K562 (cell line): ENCODE measurements around the gene EFHC1. TPM values are rescaled to one million over a fixed set of nuclear protein-coding genes. Genes with fewer than 3 reads are reported as not detected.

Experiments
- BHLHE40 ChIP-seq: IDR thresholded peaks from 2 replicates; pipeline ENCODE4 v1.6.1; 2011; ENCODE audit warnings: low read length, improper control_type of control experiment
- DIDO1 ChIP-seq: fragments of 450-650 bp; IDR thresholded peaks from 2 replicates; pipeline ENCODE4 v1.6.1; 2016; ENCODE audit warnings: low read depth, missing biosample characterization, missing genetic modification characterization
- ELK1 ChIP-seq: sonication (generic); formaldehyde crosslinking; IDR thresholded peaks from 2 replicates; pipeline ENCODE4 v1.8.1; 2022; ENCODE audit warnings: missing genetic modification reagents
- FOSL1 ChIP-seq: fragments of 200-800 bp; sonication (Bioruptor generic); conservative IDR thresholded peaks from 2 replicates; pipeline ENCODE4 v1.6.1; 2016; ENCODE audit warnings: missing genetic modification characterization, missing compliant biosample characterization
- FOXJ2 ChIP-seq: fragments of 200-800 bp; sonication (Bioruptor generic); IDR thresholded peaks from 2 replicates; pipeline ENCODE4 v1.6.1; 2016; ENCODE audit warnings: missing genetic modification characterization, missing compliant biosample characterization
- JUN ChIP-seq, 2 experiments: sonication (generic) in 1 of 2; formaldehyde crosslinking in 1 of 2; IDR thresholded peaks; 2 replicates each; pipeline versions ENCODE4 v1.6.1 to v1.8.0; 2012 to 2022; ENCODE audit warnings: borderline replicate concordance in 2 of 2, mild to moderate bottlenecking in 2 of 2, improper control_type of control experiment in 1 of 2, low read depth in 1 of 2, low read length in 1 of 2, missing genetic modification reagents in 1 of 2
- PHF21A ChIP-seq: fragments of 450-650 bp; IDR thresholded peaks from 2 replicates; pipeline ENCODE4 v1.6.1; 2017; ENCODE audit warnings: low read depth, borderline replicate concordance
- PRMT5 ChIP-seq: sonication (generic); formaldehyde crosslinking; IDR thresholded peaks from 2 replicates; pipeline ENCODE4 v1.5.0; 2020; ENCODE audit warnings: missing genetic modification reagents
- SPI1 ChIP-seq: IDR thresholded peaks from 2 replicates; pipeline ENCODE4 v1.6.1; 2011; ENCODE audit warnings: low read depth, low read length, control low read depth, borderline replicate concordance
- ZBTB34 ChIP-seq: fragments of 250-450 bp; sonication (Bioruptor Pico); IDR thresholded peaks from 2 replicates; pipeline ENCODE4 v1.8.0; 2021; ENCODE audit warnings: mild to moderate bottlenecking, moderate library complexity
- ZNF644 ChIP-seq: fragments of 200-800 bp; sonication (Bioruptor generic); IDR thresholded peaks from 2 replicates; pipeline ENCODE4 v1.6.1; 2016; ENCODE audit warnings: low read depth, missing genetic modification characterization, missing compliant biosample characterization
- ZNF699 ChIP-seq: fragments of 250-450 bp; sonication (Bioruptor Pico); IDR thresholded peaks from 2 replicates; pipeline ENCODE4 v1.8.0; 2021; ENCODE audit warnings: mild to moderate bottlenecking, moderate library complexity; ENCODE audit not compliant: insufficient replicate concordance
- ZNF785 ChIP-seq: fragments of 250-450 bp; sonication (Bioruptor Pico); IDR thresholded peaks from 2 replicates; pipeline ENCODE4 v1.4.0; 2020; ENCODE audit warnings: mild to moderate bottlenecking
- polyA plus RNA-seq, 8 experiments: library from polyadenylated mRNA; depleted of rRNA in 4 of 8; stranded (reverse) in 5 of 8; unstranded in 3 of 8; fragments of >200 nt; fragmentation: Nextera tagmentation in 2 of 8; fragmentation: Illumina TruSeq in 1 of 8; extraction: Ambion mirVana in 2 of 8; extraction: Trizol in 1 of 8; gene quantifications; 2 replicates each; pipeline versions ENCODE4 v1.2.1 to v1.2.3, GENCODE V29; 2011 to 2014; ENCODE audit warnings: inconsistent platforms in 1 of 8, missing spikeins in 1 of 8
- total RNA-seq, 7 experiments: library from RNA; depleted of rRNA in 6 of 7; stranded (reverse); fragments of >200 nt in 6 of 7; fragmentation: Illumina TruSeq in 2 of 7; extraction: Trizol in 2 of 7; gene quantifications; 2 replicates each; pipeline versions ENCODE4 v1.2.1 to v1.2.3, GENCODE V29; 2011 to 2021; ENCODE audit warnings: low replicate concordance in 1 of 7

Gene EFHC1
- total and polyA plus RNA-seq, 9 of the 15 experiments (the other 6 are each of a cell fraction or from before 2014, with no cell fraction given), result 9.5 to 31.0 (median 14.9) TPM

- TF ChIP-seq ZNF785 (CRISPR knock-in tag), result no peak
- no peak for TF ChIP-seq BHLHE40
- no peak for TF ChIP-seq PRMT5 (CRISPR knock-in tag)
- TF ChIP-seq ZBTB34 (CRISPR knock-in tag), result no peak
- no peak for TF ChIP-seq FOXJ2 (tag)
- no peak for TF ChIP-seq ZNF644 (tag)
- TF ChIP-seq FOSL1 (tag), result 0 out of 2 replicates have a peak, but pooled peaks have one; percentile 13
- peak; percentile 85 for TF ChIP-seq SPI1
- peak; percentile 55; the same call in 1 of the 2 replicates for TF ChIP-seq JUN (IDR thresholded peaks at IDR 0.05; ENCODE audit: borderline replicate concordance, low read depth, low read length)
- TF ChIP-seq JUN (CRISPR knock-in tag; IDR thresholded peaks at IDR 0.05; ENCODE audit: borderline replicate concordance), result no peak
- TF ChIP-seq PHF21A, result no peak
- no peak for TF ChIP-seq ELK1 (CRISPR knock-in tag)
- no peak for TF ChIP-seq DIDO1 (tag)
- TF ChIP-seq ZNF699 (CRISPR knock-in tag), result no peak
Observed at GRCh38 chr6:52435345-52435744, 15.2 kb downstream of the EFHC1 start (continued).
